CD1c-positive myeloid dendritic cell (primary cell): ENCODE measurements around the gene USB1.

Experiments
- DNase-seq: peaks from one replicate; pipeline ENCODE4 v3.0.0-alpha.2; 2016; ENCODE audit errors: extremely low spot score

The USB1 gene

GRCh38 chr16:58048494-58049231, 47.5 kb downstream of the USB1 start:
- DNase-seq: no peak

- DNase-seq: no peak
Measured at GRCh38 chr16:58049232-58050185, 48.3 kb downstream of the USB1 start.

- DNase-seq: no peak
Measured at GRCh38 chr16:58051296-58051695, 50.1 kb downstream of the USB1 start.

GRCh38 chr16:58051821-58052603, 50.8 kb downstream of the USB1 start:
- no peak for DNase-seq

GRCh38 chr16:58053682-58054005, 52.4 kb downstream of the USB1 start:
- DNase-seq: no peak

GRCh38 chr16:58054289-58054688, 53.1 kb downstream of the USB1 start:
- DNase-seq: no peak

- no peak for DNase-seq
Measured at GRCh38 chr16:58056580-58056979, 55.4 kb downstream of the USB1 start.

- no peak for DNase-seq
Measured at GRCh38 chr16:58057121-58057520, 55.9 kb downstream of the USB1 start.

- no peak for DNase-seq
Measured at GRCh38 chr16:58057784-58058183, 56.6 kb downstream of the USB1 start.

- no peak for DNase-seq
Measured at GRCh38 chr16:58062821-58063220, 61.6 kb downstream of the USB1 start.

- DNase-seq: no peak
Measured at GRCh38 chr16:58063377-58064076, 62.3 kb downstream of the USB1 start.

GRCh38 chr16:58070585-58070984, 69.4 kb downstream of the USB1 start:
- no peak for DNase-seq
